HCT116 (cell line): ENCODE measurements around the gene KRT78. TPM values are rescaled to one million over a fixed set of nuclear protein-coding genes. Genes with fewer than 3 reads are reported as not detected.

Experiments used
- ATAC-seq: fragments of 200-7000 bp; cut with Tn5 transposase; 2 replicates; pipeline ENCODE4 v1.9.1; 2020; ENCODE audit warnings: mild to moderate bottlenecking, moderate library complexity
- BruUV-seq: library from RNA; stranded (reverse); fragments of 400-500 nt; replicated peaks from 2 replicates; lab custom pipeline; 2021; lab: Mats Ljungman, UMichigan
- CTCF ChIA-PET: fragments of 300-600 bp; sonication (Branson Sonifier 250); formaldehyde crosslinking; loops from one replicate; lab custom pipeline; 2021; ENCODE audit warnings: antibody characterized with exemption; lab: Charles Lee
- POLR2A ChIA-PET: fragments of 300-600, 350-600 bp; sonication (Branson Sonifier 250); formaldehyde crosslinking; loops from one replicate; lab custom pipeline; 2021; ENCODE audit warnings: antibody characterized with exemption; lab: Charles Lee
- RAD21 ChIA-PET, 2 experiments: fragments of 300-600 bp; sonication (Branson Sonifier 250); formaldehyde crosslinking; loops; one replicate each; lab custom pipeline; 2023; ENCODE audit warnings: low total read pairs in 2 of 2; ENCODE audit not compliant: uncharacterized antibody in 2 of 2, unreplicated experiment in 2 of 2, low non-redundant PET in 1 of 2; lab: Charles Lee
- DNase-seq: peaks from one replicate; pipeline ENCODE4 v3.0.0-alpha.2; 2010; ENCODE audit warnings: low read depth, low spot score
- H2AFZ ChIP-seq: fragments of 200-600 bp; shearing (Covaris generic), sonication (generic); 2 replicates; pipeline ENCODE4 v1.6.1; 2017; ENCODE audit warnings: low read depth, mixed run types, mixed read lengths, antibody characterized with exemption, low read length; ENCODE audit not compliant: poor library complexity, severe bottlenecking
- H3K27ac ChIP-seq: 2 replicates; pipeline ENCODE4 v1.5.1; 2012; ENCODE audit warnings: low read depth, low read length
- H3K27me3 ChIP-seq: fragments of 200-600 bp; sonication (generic); 2 replicates; pipeline ENCODE4 v1.6.1; 2016; ENCODE audit warnings: mixed run types, low read length, mixed read lengths; ENCODE audit not compliant: insufficient read depth
- H3K36me3 ChIP-seq, 2 experiments: fragments of 200-500 bp in 1 of 2; fragments of 200-600 bp in 1 of 2; sonication (Bioruptor generic) in 1 of 2; sonication (generic) in 1 of 2; 2 replicates each; pipeline versions ENCODE4 v1.5.1 to v1.6.1; 2014 to 2016; ENCODE audit warnings: low read length in 2 of 2, inconsistent platforms in 1 of 2, mixed read lengths in 1 of 2, mixed run types in 1 of 2; ENCODE audit not compliant: insufficient read depth in 2 of 2, control insufficient read depth in 1 of 2
- H3K4me1 ChIP-seq, 2 experiments: fragments of 200-600 bp in 1 of 2; sonication (generic) in 1 of 2; 2 replicates each; pipeline versions ENCODE4 v1.5.1 to v1.6.1; 2012 to 2017; ENCODE audit warnings: low read length in 2 of 2, inconsistent platforms in 1 of 2, mild to moderate bottlenecking in 1 of 2, mixed read lengths in 1 of 2, mixed run types in 1 of 2, moderate library complexity in 1 of 2; ENCODE audit not compliant: insufficient read depth in 2 of 2, control insufficient read depth in 1 of 2
- H3K4me2 ChIP-seq: fragments of 200-600 bp; sonication (generic); 2 replicates; pipeline ENCODE4 v1.6.1; 2017; ENCODE audit warnings: mixed run types, low read length, mixed read lengths
- H3K4me3 ChIP-seq, 2 experiments: fragments of 200-600 bp in 1 of 2; sonication (generic) in 1 of 2; replicated peaks in 1 of 2; 2 replicates each; pipeline ENCODE4 v1.5.1; 2011 to 2016; ENCODE audit warnings: low read length in 2 of 2, control low read depth in 1 of 2, low read depth in 1 of 2, mild to moderate bottlenecking in 1 of 2, mixed read lengths in 1 of 2, mixed run types in 1 of 2
- H3K79me2 ChIP-seq: fragments of 200-600 bp; sonication (generic); 2 replicates; pipeline ENCODE4 v1.6.1; 2017; ENCODE audit warnings: mild to moderate bottlenecking, mixed run types, low read length, moderate library complexity, mixed read lengths; ENCODE audit not compliant: insufficient read depth
- H3K9ac ChIP-seq: fragments of 200-600 bp; sonication (generic); 2 replicates; pipeline ENCODE4 v1.6.1; 2016; ENCODE audit warnings: low read length, mixed read lengths
- H3K9me2 ChIP-seq: fragments of 200-600 bp; sonication (generic), shearing (Covaris generic); 2 replicates; pipeline ENCODE4 v1.6.1; 2017; ENCODE audit warnings: mixed run types, mild to moderate bottlenecking, moderate library complexity; ENCODE audit not compliant: insufficient read depth
- H3K9me3 ChIP-seq, 2 experiments: fragments of 200-500 bp in 1 of 2; fragments of 200-600 bp in 1 of 2; sonication (Bioruptor generic) in 1 of 2; sonication (generic) in 1 of 2; 2 replicates each; pipeline ENCODE4 v1.6.1; 2014 to 2017; ENCODE audit warnings: low read length in 2 of 2, mixed read lengths in 2 of 2, inconsistent platforms in 1 of 2, low read depth in 1 of 2, mild to moderate bottlenecking in 1 of 2, mixed run types in 1 of 2, moderate library complexity in 1 of 2; ENCODE audit not compliant: control insufficient read depth in 1 of 2, insufficient read depth in 1 of 2
- H4K20me1 ChIP-seq: fragments of 200-600 bp; sonication (generic), shearing (Covaris generic); 2 replicates; pipeline ENCODE4 v1.6.1; 2017; ENCODE audit warnings: mixed run types, mild to moderate bottlenecking, moderate library complexity; ENCODE audit not compliant: insufficient read depth
- CEBPB ChIP-seq: IDR thresholded peaks from 2 replicates; pipeline ENCODE4 v1.6.1; 2012; ENCODE audit warnings: low read depth
- EGR1 ChIP-seq: IDR thresholded peaks from 2 replicates; pipeline ENCODE4 v1.6.1; 2012; ENCODE audit warnings: low read depth
- ELF1 ChIP-seq: IDR thresholded peaks from 2 replicates; pipeline ENCODE4 v1.6.1; 2012; ENCODE audit warnings: low read depth, borderline replicate concordance
- EZH2phosphoT487 ChIP-seq: fragments of 200-600 bp; IDR thresholded peaks from 2 replicates; pipeline ENCODE4 v1.6.1; 2018; ENCODE audit warnings: antibody characterized with exemption, borderline replicate concordance
- FOSL1 ChIP-seq: IDR thresholded peaks from 2 replicates; pipeline ENCODE4 v1.6.1; 2012; ENCODE audit warnings: low read depth
- POLR2AphosphoS5 ChIP-seq: IDR thresholded peaks from 2 replicates; pipeline ENCODE4 v1.6.1; 2011; ENCODE audit warnings: mild to moderate bottlenecking, low read depth, low read length, moderate library complexity
- REST ChIP-seq: IDR thresholded peaks from 2 replicates; pipeline ENCODE4 v1.6.1; 2012; ENCODE audit warnings: low read depth
- SRF ChIP-seq: IDR thresholded peaks from 2 replicates; pipeline ENCODE4 v1.6.1; 2012; ENCODE audit warnings: low read depth
- ZFX ChIP-seq: fragments of 450-650 bp; IDR thresholded peaks from 2 replicates; pipeline ENCODE4 v1.6.1; 2017
- intact Hi-C: fragments of 100-400 bp; cut with micrococcal nuclease; formaldehyde crosslinking; loops from 2 replicates; pipeline ENCODE4 v1.10.0; 2022
- total RNA-seq: library from RNA; stranded (reverse); gene quantifications from one replicate; pipeline ENCODE4 v1.2.1, GENCODE V29; 2021; ENCODE audit not compliant: unreplicated experiment

The KRT78 gene
- total RNA-seq, 1 experiment from 2014 or later = not detected

- no peak for TF ChIP-seq REST
- TF ChIP-seq ZFX = no peak
- TF ChIP-seq EGR1 = no peak
- no peak for TF ChIP-seq FOSL1
- no peak for TF ChIP-seq SRF
- no peak for TF ChIP-seq ELF1
Measured at GRCh38 chr12:52806169-52806811, 42.5 kb downstream of the KRT78 start (continued).

DNA sequence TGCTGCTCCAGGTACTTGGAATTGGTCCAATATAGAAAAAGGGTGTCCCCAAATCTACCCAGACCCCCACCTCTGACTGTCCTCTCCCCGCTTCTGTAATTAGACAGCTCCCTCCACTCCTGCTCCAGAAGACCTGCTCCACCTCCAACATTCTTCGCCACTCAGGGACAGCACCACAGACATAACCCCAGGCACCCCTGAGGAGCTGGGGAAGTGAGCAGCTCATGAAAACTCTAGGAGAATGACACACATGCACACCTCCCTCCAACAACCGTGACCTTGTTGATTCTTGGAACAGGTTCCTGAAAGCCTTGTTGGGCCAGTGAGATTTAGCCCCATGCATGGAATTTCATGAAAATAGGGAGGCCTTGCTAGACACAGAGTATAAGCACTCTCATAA, 43.1 kb downstream of the KRT78 start:
- no peaks in the 10 kb centered on the region for H3K36me3 ChIP-seq
- CTCF ChIA-PET = no interaction called here
- peaks cover 0 to 6% of the 10 kb centered on the region in 2 experiments; a peak in 2 of 4 replicates for H3K4me1 ChIP-seq
- no peaks in the 10 kb centered on the region for H3K79me2 ChIP-seq
- H2AFZ ChIP-seq = no peak overlapping the region
- intact Hi-C loops = no loop called here
- TF ChIP-seq ZFX = no peak
- TF ChIP-seq EZH2phosphoT487 = no peak
- TF ChIP-seq CEBPB = no peak
- no peak for TF ChIP-seq POLR2AphosphoS5
- no peak for TF ChIP-seq REST
- no peak for TF ChIP-seq EGR1
- TF ChIP-seq, all 23 proteins: peak for 0
- H3K9me2 ChIP-seq = no peaks in the 10 kb centered on the region
- DNase-seq (no peak), ATAC-seq (no peak)
- POLR2A ChIA-PET = no interaction called here
- RAD21 ChIA-PET = no interaction called here
- H3K9me3 ChIP-seq = no peaks in the 10 kb centered on the region
- no peak overlapping the region for H3K9ac ChIP-seq
- peaks cover 10% of the 10 kb centered on the region; the same call in 1 of the 2 replicates for H3K27me3 ChIP-seq
- no peak overlapping the region for H3K4me3 ChIP-seq
- H3K4me2 ChIP-seq = no peak overlapping the region
- no peaks in the 10 kb centered on the region for H4K20me1 ChIP-seq
- H3K27ac ChIP-seq = no peak overlapping the region
- no TSS peak for BruUV-seq
